ENCODE measurements around the gene CX3CR1.

CX3CR1 gene

GRCh38 chr3:39219702-39220101 lies 60.1 kb downstream of the CX3CR1 start:
- DNase-seq: no peak

GRCh38 chr3:39216176-39216790 lies 63.6 kb downstream of the CX3CR1 start:
- DNase-seq: no peak

- no peak for DNase-seq
Measured at GRCh38 chr3:39213613-39214012, 66.2 kb downstream of the CX3CR1 start.

All from activated naive CD4-positive, alpha-beta T cell treated with anti-CD3 and anti-CD28 coated beads, Interleukin-2, amount 50 U/mL, for 16 hours (primary cell).